ENCODE data around the gene SPTLC3.
A peak's percentile ranks its signal among the peaks of the same experiment; 100 is the strongest.

SPTLC3 gene

DNA sequence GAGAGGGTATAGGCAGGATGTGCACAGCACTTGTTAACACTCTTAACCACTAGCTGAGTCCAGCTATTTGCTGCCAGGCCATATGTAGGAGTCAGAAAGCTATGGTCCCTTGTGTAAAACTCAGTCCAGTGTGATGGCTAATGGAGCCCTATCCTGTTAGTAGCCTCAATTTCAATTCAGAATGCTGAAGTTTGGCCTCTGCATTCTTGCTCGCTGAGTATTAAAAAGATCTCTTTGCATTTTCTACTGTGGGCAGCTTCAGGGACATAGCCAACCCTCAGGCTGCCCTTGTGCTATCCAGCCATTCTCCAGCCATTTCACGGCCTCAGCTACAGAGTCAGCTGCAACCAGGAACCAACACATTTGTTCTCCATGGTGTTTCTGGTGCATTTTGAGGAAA lies 92.5 kb downstream of the SPTLC3 start:
- DNase-seq = no peak

- DNase-seq = peak; percentile 4
Observed at GRCh38 chr20:13101706-13102105, 92.9 kb downstream of the SPTLC3 start.

DNA sequence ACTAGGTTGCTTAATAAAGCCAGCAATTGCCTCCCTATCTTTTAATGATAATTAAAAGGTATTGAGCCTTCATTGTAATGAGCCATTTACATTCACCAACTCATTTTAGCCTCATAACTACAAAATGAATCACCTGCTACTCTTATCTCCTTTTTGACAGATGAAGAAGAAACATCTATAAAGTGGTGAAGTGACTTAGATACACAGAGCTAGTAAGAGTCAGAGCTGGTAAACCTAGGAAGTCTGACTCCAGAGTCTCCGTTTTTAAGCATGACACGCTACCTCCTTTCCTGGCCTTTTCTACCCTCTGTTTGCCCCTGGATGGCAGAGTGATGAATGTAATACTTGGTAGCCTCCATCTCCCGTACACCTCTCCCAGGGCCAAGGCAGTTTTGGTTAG lies 93.5 kb downstream of the SPTLC3 start:
- no peak for DNase-seq

DNA sequence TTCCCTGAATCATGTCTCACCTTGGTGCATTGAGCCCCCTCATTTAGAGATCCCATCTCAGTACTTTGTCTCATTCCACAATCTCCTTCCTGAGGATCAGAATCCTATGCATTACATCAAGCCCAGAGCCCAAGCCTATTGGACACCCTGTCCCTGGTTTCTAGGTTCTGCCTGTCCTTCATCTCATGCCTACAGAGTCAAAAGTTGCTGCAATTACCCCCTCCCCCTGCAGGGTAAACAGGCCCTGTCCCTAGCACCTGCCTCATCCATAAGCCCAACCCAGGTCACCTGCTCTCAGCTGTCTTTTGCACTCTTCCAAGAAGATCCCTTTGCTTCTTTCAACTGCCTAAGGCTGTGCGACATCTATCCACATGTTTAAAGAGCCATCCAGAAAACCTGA lies 93.9 kb downstream of the SPTLC3 start:
- no peak for DNase-seq

DNA sequence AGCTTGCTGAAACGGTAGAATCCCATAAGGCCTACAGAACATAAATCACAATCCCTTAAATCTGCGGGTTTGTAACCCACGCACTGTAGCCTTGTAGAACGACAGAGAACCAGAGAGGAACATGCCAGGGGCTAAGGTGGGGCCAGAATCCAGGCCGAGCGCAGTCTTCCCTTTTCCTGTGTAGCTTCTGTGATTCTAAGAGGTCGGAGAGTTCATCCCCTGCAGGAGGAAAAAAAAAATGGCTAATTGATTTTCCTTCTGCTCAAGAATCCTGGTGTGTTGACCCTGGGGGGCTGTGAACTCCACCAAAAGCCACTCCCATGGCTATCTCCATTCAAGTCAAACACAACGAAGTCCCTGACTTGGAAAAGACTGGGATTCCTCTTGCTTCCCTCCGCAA lies 96.3 kb downstream of the SPTLC3 start:
- DNase-seq = no peak

GRCh38 chr20:13105864-13106457 lies 97.2 kb downstream of the SPTLC3 start:
- DNase-seq = peak; percentile 39

- no peak for DNase-seq
Observed at GRCh38 chr20:13109658-13110057, 100.9 kb downstream of the SPTLC3 start.

- no peak for DNase-seq
Observed at GRCh38 chr20:13110796-13111195, 102.0 kb downstream of the SPTLC3 start.

DNA sequence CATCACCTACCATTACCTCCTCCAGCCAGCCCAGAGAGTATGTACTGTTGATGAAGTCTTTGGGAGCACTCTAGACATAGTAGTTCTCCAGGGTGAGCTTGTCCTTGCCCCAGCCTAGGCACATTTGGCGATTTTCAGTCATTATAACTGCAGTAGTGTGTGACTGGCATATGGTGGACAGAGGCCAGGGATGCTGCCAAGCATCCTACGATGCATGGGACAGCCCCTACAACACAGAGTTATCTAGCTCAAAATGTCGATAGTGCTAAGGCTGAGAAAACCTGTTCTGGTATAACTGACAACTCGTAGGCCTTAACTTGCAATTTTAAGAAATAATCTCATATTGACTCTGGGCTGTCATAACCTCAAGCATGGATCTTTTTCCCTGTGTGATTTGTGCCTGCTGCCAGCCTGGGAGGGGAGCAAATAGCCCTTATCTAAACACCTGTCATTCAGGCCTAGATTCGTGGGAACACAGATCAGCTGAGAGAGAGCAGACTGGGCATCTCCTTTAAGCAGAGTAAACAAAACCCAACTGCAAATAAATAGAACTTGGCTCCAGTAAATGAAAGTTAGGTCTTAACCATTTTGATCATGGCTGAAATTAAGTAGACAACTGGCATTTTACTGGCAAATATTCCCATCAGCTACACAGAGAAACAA lies 102.6 kb downstream of the SPTLC3 start:
- DNase-seq = no peak

- no peak for DNase-seq
Observed at GRCh38 chr20:13113731-13114130, 105.0 kb downstream of the SPTLC3 start.

DNA sequence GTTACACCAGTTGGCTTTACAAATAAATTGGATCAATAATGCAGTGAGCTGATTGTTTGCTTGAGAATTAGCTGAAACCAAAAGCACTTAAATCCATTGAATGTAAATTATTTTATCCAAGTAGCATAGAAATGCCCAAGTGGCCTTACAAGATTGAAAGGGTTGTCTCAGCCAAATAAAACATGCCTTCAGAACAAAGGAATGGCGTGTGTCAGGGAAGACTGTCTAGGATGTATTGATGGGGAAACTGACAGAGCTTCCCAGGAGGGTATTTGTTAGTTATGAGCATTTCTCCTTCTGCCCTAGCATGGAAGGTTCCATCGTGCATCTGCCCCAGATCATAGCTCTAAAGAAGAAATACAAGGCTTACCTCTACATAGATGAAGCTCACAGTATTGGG lies 108.4 kb downstream of the SPTLC3 start:
- no peak for DNase-seq

- DNase-seq = no peak
Observed at GRCh38 chr20:13118676-13119075, 109.9 kb downstream of the SPTLC3 start.

DNA sequence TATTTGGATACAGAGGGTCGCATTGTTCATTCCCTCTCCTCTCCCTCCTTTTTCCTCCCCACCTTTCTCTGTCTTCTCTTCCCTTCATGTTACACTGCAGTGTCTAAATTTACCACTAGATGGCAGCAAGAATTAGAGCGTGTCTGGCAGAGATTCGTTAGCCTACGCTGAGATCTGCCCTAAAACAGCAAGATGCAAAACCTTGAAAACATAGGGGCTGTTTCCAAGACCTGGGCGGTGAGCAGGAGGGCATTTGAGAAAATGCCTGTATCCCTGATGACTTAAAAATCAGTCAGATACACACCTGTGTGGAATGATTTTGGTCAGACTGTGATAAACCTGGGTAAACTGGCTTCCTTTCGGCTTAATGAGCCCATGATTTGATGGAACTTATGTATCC lies 110.8 kb downstream of the SPTLC3 start:
- DNase-seq = peak; percentile 56

- DNase-seq = no peak
Observed at GRCh38 chr20:13120471-13120870, 111.7 kb downstream of the SPTLC3 start.

- no peak for DNase-seq
Observed at GRCh38 chr20:13121840-13122515, 113.2 kb downstream of the SPTLC3 start.

DNA sequence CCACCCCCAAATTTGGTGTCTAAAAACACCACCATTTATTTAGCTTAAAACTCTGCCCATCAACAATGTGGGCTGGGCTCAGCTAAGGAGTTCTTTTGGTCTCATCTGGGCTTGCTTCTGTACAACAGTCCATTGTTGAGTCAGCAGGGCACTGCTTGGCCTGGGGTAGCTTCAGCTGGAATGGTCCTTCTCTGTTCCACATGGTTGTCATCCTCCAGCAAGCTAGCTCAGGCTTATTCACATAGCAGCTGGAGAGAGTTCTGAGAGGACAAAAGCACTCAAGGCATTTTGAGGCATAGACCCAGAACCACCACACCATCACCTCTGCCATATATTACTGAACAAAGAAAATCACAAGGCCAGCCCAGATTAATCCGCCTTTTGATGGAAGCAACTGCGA lies 116.7 kb downstream of the SPTLC3 start:
- no peak for DNase-seq

DNA sequence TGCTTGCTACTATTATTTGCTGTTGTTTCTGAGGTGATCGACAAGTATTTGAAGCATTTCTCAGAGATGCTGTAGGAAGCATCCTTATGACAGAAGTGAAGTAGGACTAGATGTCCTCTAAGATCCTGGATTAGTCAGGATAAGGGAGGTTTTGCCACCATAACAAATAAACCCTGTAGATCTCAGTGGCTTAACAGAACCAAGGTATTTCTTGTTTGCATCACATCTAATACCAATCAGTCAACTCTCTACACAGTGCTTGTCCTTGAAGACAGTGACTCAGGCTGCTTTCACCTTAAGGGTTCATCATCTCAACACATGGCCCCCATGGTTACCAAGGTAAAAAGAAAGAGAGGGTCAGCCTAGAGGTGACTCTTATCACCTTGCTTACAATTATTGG lies 119.4 kb downstream of the SPTLC3 start:
- no peak for DNase-seq

- DNase-seq = no peak
Observed at GRCh38 chr20:13130061-13130706, 121.4 kb downstream of the SPTLC3 start.

DNA sequence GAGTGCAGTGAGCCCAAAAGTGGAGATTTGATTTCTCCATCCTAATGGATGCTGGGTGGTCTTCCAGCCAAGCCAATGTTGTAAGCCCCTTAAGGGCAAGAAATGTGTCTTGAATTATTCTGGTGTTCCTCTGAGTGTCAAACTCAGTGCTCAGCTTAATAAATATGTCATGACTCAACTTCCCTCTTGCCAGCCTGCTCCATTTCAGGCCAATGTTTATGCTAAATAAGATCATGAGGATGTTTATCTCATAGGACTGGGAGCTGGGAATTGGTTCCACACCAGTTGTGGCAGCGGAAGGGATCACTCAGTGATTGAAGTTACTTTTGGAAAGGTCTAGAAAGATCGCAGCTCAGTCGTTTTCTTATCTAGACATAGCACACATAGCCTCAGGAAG lies 121.9 kb downstream of the SPTLC3 start:
- no peak for DNase-seq

DNA sequence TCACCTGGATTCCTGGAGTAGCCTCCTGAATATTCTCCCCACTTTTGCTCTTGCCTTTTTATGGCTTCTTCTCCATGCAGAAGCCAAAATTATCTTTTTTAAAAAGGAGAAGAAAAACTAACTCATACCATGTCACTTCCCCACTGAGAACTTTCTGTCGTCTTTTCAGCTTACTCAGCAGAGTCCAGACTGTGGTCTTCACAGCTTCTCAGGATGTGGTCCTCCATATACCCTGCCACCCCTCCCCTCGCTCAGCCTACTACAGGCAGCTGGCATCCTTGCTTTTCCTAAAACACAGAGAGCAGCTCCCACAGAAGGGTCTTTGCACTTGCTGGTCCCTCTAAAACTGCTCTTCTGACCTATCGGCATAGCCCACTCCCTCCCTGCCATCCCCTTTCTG lies 122.9 kb downstream of the SPTLC3 start:
- no peak for DNase-seq

DNA sequence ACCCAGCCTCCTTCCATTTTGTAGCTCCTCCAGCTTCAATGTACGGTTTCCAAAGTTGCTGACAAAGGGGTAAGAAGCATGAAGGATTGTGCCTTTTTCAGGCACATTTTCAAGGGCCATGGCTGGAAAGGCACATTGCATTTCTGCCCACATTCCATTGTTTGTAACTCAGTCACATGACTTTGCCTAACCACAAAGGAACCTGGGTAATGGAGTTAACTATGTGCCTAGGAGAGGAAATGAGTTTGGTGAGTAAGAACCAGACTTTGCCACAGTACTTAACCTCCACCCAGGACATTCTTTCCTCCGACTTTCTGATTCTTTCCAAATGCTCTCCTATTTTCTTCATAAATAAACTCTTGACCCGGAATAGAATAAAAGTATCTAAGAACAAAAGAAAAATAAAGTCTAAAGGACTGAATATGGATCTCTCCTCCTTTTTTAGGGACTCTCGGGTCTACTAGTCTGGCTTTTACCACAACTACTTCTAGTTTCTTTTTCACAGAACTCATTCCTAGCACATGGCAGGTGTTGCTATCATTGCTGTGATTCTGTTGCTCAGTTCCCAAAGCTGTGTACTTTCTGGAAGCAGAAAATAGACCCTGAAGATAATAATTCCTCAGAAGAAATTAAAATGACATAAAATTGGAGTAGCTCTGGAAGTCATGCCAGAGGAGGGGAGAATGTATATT lies 130.8 kb downstream of the SPTLC3 start:
- peak; percentile 4 for DNase-seq

DNA sequence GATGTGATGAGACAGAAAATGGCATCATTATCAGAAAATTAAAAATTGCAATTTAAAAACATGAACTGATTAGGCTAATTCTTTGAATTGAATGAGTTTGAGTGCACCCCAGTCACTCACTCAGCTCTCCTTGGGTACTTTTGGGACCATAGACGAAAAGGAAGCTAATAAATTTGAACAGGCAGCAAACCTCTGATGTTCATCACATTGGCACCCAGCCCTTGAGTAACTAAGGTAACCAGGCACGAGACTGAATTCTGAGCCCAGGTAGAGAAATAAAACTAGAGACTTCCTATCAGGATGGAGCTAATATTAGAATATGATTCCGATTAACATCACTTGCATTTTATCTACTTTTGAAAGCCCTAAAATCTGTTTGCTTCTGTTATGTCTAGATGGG lies 131.4 kb downstream of the SPTLC3 start:
- DNase-seq = no peak

DNA sequence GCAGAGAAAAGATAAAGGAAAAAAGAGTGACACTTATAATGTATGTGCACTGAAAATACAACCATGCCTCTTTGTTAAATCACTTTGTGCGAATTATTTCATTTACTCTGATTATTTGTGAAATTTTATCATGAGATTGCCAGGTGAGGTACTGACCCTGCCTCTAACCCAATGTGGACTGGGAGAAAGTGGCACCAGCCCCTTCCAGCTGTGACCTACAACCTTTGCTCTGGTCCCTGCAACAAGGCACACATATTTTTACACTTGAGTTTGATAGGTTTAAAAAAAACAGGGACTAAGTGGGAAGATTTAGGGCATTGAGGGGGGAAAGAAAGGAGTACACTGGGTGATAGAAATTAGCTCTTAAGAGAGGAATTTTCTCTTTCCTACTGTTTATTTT lies 132.0 kb downstream of the SPTLC3 start:
- DNase-seq = no peak

All from fibroblast of skin of abdomen (primary cell).